ENCODE measurements around the gene MAP3K2.

MAP3K2 gene

GRCh38 chr2:127406454-127406853 is 18.7 kb upstream of the MAP3K2 start:
- DNase-seq, result no peak

DNA sequence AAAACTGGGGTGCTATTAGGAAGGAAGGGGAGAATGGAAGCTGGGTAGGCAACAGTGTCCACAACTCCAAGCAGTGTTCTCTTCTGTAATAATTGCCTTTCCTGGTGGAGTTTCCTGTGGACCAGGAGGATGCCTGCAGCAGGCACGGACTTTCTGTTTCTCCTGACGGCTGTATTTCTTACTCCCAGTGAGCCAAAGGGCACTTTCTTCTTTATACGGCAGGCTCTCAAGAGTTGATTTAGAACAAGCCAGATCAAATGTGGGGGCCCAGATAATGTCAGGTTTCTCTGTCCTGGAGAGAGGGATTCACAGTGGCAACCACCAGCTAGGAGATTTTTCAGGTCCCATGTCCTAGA is 17.5 kb upstream of the MAP3K2 start:
- DNase-seq, result no peak

- no peak for DNase-seq
These were observed 16.9 kb upstream of the MAP3K2 start for GRCh38 chr2:127404466-127405254.

GRCh38 chr2:127403460-127403859 is 15.7 kb upstream of the MAP3K2 start:
- no peak for DNase-seq

- no peak for DNase-seq
These were observed 14.3 kb upstream of the MAP3K2 start for GRCh38 chr2:127401757-127402695.

DNA sequence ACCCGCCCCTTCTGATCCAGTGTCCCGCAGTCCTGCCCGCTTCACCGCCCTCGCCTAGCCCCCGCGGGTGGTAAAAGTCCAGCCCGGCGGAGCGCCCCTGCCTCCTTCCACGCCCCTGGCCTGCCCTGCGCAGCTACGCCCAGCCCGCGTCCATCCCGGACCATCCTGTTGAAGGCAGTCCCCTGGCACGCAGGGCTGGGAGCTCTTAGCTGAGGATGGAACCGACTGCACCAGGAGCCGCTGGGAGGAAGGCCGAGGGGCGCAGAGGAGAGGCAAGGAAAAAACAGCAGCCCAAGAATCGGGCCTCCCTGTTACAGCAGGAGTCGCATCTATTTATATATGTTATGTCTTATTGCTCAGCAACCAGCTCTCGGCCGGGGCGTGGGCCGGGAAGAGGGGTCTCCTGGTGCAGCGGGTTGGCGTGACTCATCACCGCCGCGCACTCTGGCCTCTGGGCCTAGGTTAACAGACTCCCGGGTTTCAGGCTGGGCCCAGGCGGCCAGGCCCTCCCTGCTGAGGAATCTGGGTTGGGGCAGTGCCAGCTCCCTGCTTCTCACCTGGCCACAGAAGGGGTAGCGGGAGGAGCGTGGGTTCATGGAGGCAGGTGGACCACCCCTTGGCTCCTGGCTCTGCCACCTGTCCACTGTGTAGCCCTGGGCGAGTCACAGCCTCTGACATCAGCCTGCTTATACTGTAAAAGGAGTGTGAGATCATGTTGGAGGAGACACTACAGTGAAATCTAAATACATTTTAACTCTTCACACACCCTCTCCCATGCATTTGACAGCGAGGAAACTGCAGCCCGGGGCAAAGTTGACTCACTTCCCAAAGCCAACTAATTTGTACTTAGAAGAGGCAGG is 13.4 kb upstream of the MAP3K2 start:
- no peak for DNase-seq

- no peak for DNase-seq
These were observed 12.7 kb upstream of the MAP3K2 start for GRCh38 chr2:127400533-127400896.

- DNase-seq, result no peak
These were observed 10.4 kb upstream of the MAP3K2 start for GRCh38 chr2:127398239-127398590.

GRCh38 chr2:127397568-127398238 is 9.9 kb upstream of the MAP3K2 start:
- DNase-seq, result no peak

DNA sequence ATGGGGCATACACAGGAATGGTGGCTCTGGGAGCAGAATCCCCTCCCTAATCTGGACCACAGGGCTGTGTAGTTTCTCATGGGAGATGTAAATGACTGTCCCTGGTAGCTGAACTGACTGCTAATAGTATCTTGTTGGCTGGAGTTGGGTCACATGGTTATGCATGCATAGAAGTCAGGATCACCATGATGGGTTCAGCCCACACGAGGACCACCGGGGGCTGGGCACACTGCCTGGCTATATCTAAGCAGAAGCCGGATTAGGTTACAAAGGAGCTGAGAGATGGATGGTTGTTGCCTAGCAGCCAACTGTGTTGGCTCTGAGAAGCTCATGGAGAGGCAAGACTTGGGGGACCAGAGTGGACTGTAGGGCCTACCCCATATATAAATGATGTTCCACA is 6.7 kb upstream of the MAP3K2 start:
- no peak for DNase-seq

- DNase-seq, result no peak
These were observed 5.2 kb upstream of the MAP3K2 start for GRCh38 chr2:127392828-127393578.

DNA sequence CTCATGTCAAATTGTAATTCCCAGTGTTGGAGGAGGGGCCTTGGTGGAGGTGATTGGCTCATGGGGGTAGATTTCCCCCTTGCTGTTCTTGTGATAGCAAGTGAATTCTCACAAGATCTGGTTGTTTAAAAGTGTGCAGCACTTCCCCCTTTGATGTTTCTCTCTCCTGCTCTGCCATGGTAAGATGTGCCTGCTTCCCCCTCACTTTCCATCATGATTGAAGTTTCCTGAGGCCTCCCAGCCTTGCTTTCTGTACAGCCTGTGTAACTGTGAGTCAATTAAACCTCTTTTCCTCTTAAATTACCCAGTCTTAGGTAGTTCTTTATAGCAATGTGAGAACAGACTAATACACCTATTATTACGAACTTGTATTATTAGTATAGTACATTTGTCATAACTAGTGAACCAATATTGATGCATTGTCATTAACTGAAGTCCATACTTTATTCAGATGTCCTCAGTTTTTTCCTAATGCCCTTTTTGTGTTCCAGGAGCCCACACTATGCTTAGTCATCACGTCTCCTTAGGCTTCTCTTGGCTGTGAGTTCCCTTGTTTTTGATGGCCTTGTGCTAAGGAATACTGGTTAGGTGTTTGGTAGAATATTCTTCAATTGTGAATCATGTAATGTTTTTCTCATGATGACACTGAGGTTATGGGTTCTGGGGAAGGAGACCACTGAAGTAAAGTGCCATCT is 4.5 kb upstream of the MAP3K2 start:
- no peak for DNase-seq

DNA sequence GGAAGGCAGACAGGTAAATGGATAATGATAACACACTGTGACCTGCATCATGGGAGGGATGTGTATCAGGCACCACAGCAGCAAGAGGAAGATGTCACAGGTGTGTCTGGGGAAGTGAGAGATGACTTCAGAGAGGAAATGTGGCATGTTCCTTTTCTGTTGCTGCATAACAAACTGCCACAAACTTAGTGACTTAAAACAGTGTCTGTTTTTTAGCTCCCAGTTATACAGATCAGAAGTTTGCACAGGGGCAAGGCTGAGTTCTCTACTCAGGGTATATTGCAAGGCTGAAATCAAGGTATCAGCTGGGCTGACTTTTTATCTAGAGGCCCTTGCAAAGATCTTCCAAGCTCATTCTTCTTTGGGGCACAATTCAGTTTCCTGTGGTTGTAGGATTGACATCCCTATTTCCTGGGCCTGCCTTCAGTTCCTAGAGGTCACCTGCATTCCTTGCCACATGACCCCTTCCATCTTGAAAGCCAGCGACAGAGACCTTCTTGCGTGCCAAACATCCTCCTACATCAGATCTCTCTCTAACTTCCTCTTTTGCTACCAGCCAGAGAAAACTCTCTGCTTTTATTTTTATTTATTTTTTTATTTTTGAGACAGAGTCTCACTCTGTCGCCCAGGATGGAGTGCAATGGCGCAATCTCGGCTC is 2.1 kb upstream of the MAP3K2 start:
- no peak for DNase-seq

- no peak for DNase-seq
These were observed 819 bp upstream of the MAP3K2 start for GRCh38 chr2:127388423-127389164.

DNA sequence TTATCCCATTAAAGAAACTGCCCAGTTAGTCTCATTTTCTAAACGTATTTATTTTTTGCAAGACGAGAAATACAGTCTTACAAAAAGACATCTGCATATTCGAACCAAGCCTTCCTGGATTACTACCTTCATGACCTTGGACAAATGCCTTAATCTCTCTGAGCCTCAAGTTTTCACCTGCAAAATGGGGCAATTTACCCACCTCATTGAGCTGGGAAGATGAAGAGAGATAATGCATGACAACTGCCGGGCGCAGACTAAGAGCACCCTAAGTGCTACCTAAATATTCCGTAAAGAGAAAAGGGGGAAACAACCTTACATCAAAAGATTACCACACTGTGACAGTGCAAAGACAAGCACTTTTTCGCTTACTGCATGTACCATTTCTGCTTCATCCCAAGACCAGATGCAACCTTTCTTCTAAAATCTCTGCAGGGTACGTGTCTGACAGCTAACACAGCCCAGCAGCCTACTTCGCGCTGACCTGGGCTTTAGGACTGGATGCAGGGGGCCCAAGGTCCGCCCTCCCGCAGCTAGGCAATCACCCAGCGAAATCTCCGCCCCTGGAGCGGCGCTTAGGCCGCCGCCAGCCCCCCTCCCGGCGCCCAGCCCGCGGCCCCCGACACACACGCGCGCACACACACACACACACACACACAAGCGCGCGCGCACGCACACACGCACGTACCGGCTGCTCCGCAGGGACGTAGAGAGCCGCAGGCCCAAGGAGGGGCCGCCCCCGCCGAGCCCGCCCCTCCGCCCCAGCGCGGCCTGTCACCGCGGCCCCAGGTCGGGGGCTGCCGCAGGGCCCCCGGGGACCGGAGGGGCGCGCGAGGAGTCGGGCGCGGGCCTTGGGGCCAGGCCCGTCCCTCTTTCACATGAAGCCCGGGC is 766 bp downstream of the MAP3K2 start:
- DNase-seq, result peak; percentile 78

GRCh38 chr2:127386246-127386645 is 1.5 kb downstream of the MAP3K2 start:
- DNase-seq, result no peak

GRCh38 chr2:127384529-127384928 is 3.2 kb downstream of the MAP3K2 start:
- no peak for DNase-seq

DNA sequence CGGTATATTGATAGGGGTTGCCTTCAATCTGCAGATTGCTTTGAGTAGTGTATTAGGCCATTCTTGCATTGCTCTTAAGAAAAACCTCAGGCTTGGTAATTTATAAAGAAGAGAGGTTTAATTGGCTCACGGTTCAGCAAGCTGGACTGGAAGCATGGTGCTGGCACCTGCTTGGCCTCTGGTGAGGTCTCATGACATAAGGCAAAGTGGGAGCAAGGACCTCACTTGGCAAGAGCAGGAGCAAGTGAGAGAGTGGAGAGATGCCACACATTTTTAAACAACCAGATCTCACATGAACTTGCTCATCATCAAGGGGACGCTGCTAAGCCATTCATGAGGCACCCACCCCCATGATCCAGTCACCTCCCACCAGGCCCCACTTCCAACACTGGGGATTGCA is 4.9 kb downstream of the MAP3K2 start:
- no peak for DNase-seq

- peak; percentile 34 for DNase-seq
These were observed 6.0 kb downstream of the MAP3K2 start for GRCh38 chr2:127381762-127382161.
